Hepatocyte (in vitro differentiated cells): Measurements from ENCODE around the gene TRAFD1. TPM values are rescaled to one million over a fixed set of nuclear protein-coding genes. Genes with fewer than 3 reads are reported as not detected.
A peak's percentile ranks its signal among the peaks of the same experiment; 100 is the strongest.
"Not testable (repeated sequence)": the region's sequence is repeated elsewhere in the genome, so short reads cannot be mapped to it uniquely, and the experiment has no call there.

Experiments
- DNase-seq: peaks from one replicate; pipeline ENCODE4 v3.0.0-alpha.2; 2016; ENCODE audit warnings: low spot score
- H2AFZ ChIP-seq: fragments of 200-600 bp; sonication (generic); 2 replicates; pipeline ENCODE4 v1.6.0; 2016; ENCODE audit warnings: antibody characterized with exemption, mild to moderate bottlenecking
- H3K27ac ChIP-seq: fragments of 200-600 bp; sonication (generic); 2 replicates; pipeline ENCODE4 v1.5.1; 2016; ENCODE audit warnings: mild to moderate bottlenecking
- H3K27me3 ChIP-seq: fragments of 200-600 bp; sonication (generic); 2 replicates; pipeline ENCODE4 v1.6.1; 2016
- H3K36me3 ChIP-seq: fragments of 200-600 bp; sonication (generic); replicated peaks from 2 replicates; pipeline ENCODE4 v1.5.1; 2016; ENCODE audit warnings: low read depth; ENCODE audit not compliant: insufficient read depth
- H3K4me1 ChIP-seq: fragments of 200-600 bp; sonication (generic); 2 replicates; pipeline ENCODE4 v1.5.1; 2016; ENCODE audit warnings: mild to moderate bottlenecking, moderate library complexity; ENCODE audit not compliant: insufficient read depth
- H3K4me2 ChIP-seq: fragments of 200-600 bp; sonication (generic); 2 replicates; pipeline ENCODE4 v1.6.0; 2016
- H3K4me3 ChIP-seq: fragments of 200-600 bp; sonication (generic); 2 replicates; pipeline ENCODE4 v1.5.1; 2016; ENCODE audit warnings: mild to moderate bottlenecking
- H3K79me2 ChIP-seq: fragments of 200-600 bp; sonication (generic); 2 replicates; pipeline ENCODE4 v1.6.0; 2017; ENCODE audit warnings: mild to moderate bottlenecking
- H3K9me2 ChIP-seq: fragments of 200-600 bp; sonication (generic); replicated peaks from 2 replicates; pipeline ENCODE4 v1.6.0; 2017; ENCODE audit warnings: mild to moderate bottlenecking; ENCODE audit not compliant: insufficient read depth
- H3K9me3 ChIP-seq: fragments of 200-600 bp; sonication (generic); 2 replicates; pipeline ENCODE4 v1.5.1; 2016; ENCODE audit warnings: low read depth, mild to moderate bottlenecking
- H4K20me1 ChIP-seq: fragments of 200-600 bp; sonication (generic); 2 replicates; pipeline ENCODE4 v1.6.0; 2016; ENCODE audit warnings: mild to moderate bottlenecking; ENCODE audit not compliant: insufficient read depth, poor library complexity, severe bottlenecking
- CTCF ChIP-seq: fragments of 200-600 bp; sonication (generic); IDR thresholded peaks from 2 replicates; pipeline ENCODE4 v1.5.1; 2016; ENCODE audit warnings: antibody characterized with exemption, mild to moderate bottlenecking; ENCODE audit not compliant: poor library complexity
- EZH2 ChIP-seq: fragments of 200-600 bp; sonication (generic); IDR thresholded peaks from 2 replicates; pipeline ENCODE4 v1.6.1; 2016; ENCODE audit warnings: antibody characterized with exemption, mild to moderate bottlenecking, borderline replicate concordance
- EZH2phosphoT487 ChIP-seq: fragments of 200-600 bp; sonication (generic); IDR thresholded peaks from one replicate; pipeline ENCODE4 v1.6.1; 2018; ENCODE audit warnings: antibody characterized with exemption, mild to moderate bottlenecking, low read depth, moderate library complexity; ENCODE audit not compliant: unreplicated experiment, severe bottlenecking
- WGBS: methylation state at CpG from one replicate; pipeline ENCODE4 v1.1.6; 2016; ENCODE audit warnings: low lambda C conversion rate; ENCODE audit errors: missing lambda C conversion rate; 5-methylcytosine and 5-hydroxymethylcytosine counted together
- polyA plus RNA-seq: library from polyadenylated mRNA; unstranded; fragments of >200 nt; fragmentation: Nextera tagmentation; extraction: Ambion mirVana; gene quantifications from 2 replicates; pipeline ENCODE4 v1.2.1, GENCODE V29; 2016
- total RNA-seq: library from RNA; depleted of rRNA; stranded (reverse); fragments of >200 nt; gene quantifications from 2 replicates; pipeline ENCODE4 v1.2.3, GENCODE V29; 2014

The TRAFD1 gene
- total and polyA plus RNA-seq, 2 experiments from 2014 or later, result 37.1 to 37.3 TPM

DNA sequence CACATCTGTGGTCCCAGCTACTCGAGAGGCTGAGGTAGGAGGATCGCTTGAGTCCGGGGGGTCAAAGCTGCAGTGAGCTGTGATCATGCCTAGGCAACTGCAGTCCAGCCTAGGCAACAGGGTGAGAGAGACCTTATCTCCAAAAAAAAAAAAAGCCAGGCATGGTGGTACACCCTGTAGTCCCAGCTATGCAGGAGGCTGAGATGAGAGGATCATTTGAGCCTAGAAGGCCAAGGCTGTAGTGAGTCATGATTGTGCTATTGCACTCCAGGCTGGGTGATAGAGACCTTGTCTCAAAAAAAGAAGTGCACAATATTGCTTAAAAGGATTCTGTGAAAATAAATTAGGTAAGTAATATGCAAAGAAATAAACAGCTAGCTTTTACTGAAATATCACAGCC is 33.8 kb upstream of the TRAFD1 start:
- Histone ChIP-seq H3K4me1 (no peaks in the 10 kb centered on the region), H3K79me2 (peaks cover 63% of the 10 kb centered on the region), H3K36me3 (peaks cover 6% of the 10 kb centered on the region), H3K9me2 (no peaks in the 10 kb centered on the region), H3K4me2 (no peak overlapping the region), H3K9me3 (no peaks in the 10 kb centered on the region), H3K27me3 (no peaks in the 10 kb centered on the region), H2AFZ (no peak overlapping the region), H4K20me1 (peaks cover 10% of the 10 kb centered on the region), H3K27ac (no peak overlapping the region), H3K4me3 (no peak overlapping the region)
- 96% methylated on average over 3 of the region's 3 CpGs for WGBS
- DNase-seq, result no peak
- no peak for TF ChIP-seq CTCF
- no peak for TF ChIP-seq EZH2phosphoT487
- TF ChIP-seq EZH2, result no peak

GRCh38 chr12:112096070-112096469 is 29.3 kb upstream of the TRAFD1 start:
- no peaks in the 10 kb centered on the region for H3K4me1 ChIP-seq
- DNase-seq, result no peak
- H3K27me3 ChIP-seq, result no peaks in the 10 kb centered on the region
- no peaks in the 10 kb centered on the region for H3K36me3 ChIP-seq
- H3K4me3 ChIP-seq, result no peak overlapping the region
- H3K9me2 ChIP-seq, result no peaks in the 10 kb centered on the region
- no peak for TF ChIP-seq EZH2phosphoT487
- no peak for TF ChIP-seq EZH2
- no peak for TF ChIP-seq CTCF
- H3K27ac ChIP-seq, result peak overlapping the region; percentile 11
- H4K20me1 ChIP-seq, result peaks cover 14% of the 10 kb centered on the region
- no peak overlapping the region for H3K4me2 ChIP-seq
- no peak overlapping the region for H2AFZ ChIP-seq
- no peaks in the 10 kb centered on the region for H3K9me3 ChIP-seq
- H3K79me2 ChIP-seq, result peaks cover 94% of the 10 kb centered on the region

- no peak overlapping the region for H3K4me2 ChIP-seq
- DNase-seq, result peak; percentile 19
- TF ChIP-seq EZH2phosphoT487, result no peak
- TF ChIP-seq EZH2, result no peak
- TF ChIP-seq CTCF, result no peak
- no peak overlapping the region for H3K4me3 ChIP-seq
- H3K4me1 ChIP-seq, result no peaks in the 10 kb centered on the region
- H3K27ac ChIP-seq, result peak overlapping the region; percentile 62
- H4K20me1 ChIP-seq, result peaks cover 14% of the 10 kb centered on the region
- peaks cover 99% of the 10 kb centered on the region for H3K79me2 ChIP-seq
- no peaks in the 10 kb centered on the region for H3K27me3 ChIP-seq
- WGBS, result 72% methylated on average over 2 of the region's 2 CpGs
- no peaks in the 10 kb centered on the region for H3K9me3 ChIP-seq
- H3K9me2 ChIP-seq, result no peaks in the 10 kb centered on the region
- H2AFZ ChIP-seq, result no peak overlapping the region
- H3K36me3 ChIP-seq, result no peaks in the 10 kb centered on the region
Observed at GRCh38 chr12:112096667-112097066, 28.7 kb upstream of the TRAFD1 start.

DNA sequence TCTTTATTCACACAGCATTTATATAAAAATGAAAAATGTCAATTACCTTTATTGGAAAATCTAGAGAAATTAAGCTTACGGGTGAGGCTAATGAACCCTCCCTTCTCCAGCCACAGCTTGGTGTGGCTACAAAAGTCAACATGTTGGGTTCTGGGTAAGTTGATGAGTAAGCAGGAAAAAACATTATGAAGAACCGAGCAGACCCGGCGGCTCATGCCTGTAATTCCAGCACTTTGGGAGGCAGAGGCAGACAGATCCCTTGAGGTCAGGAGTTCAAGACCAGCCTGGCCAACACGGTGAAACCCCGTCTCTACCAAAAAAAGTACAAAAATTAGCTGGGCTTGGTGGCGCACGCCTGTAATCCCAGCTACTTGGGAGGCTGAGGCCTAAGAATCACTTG is 27.7 kb upstream of the TRAFD1 start:
- no peak overlapping the region for H3K4me2 ChIP-seq
- H3K27ac ChIP-seq, result no peak overlapping the region
- TF ChIP-seq CTCF (no peak), EZH2 (no peak), EZH2phosphoT487 (no peak)
- no peak overlapping the region for H3K4me3 ChIP-seq
- H3K4me1 ChIP-seq, result no peaks in the 10 kb centered on the region
- no peaks in the 10 kb centered on the region for H3K36me3 ChIP-seq
- H3K79me2 ChIP-seq, result peaks cover 99% of the 10 kb centered on the region
- no peaks in the 10 kb centered on the region for H3K27me3 ChIP-seq
- no peak for DNase-seq
- H3K9me3 ChIP-seq, result no peaks in the 10 kb centered on the region
- 97% methylated on average over 8 of the region's 8 CpGs for WGBS
- H3K9me2 ChIP-seq, result no peaks in the 10 kb centered on the region
- peaks cover 23% of the 10 kb centered on the region for H4K20me1 ChIP-seq
- H2AFZ ChIP-seq, result no peak overlapping the region

DNA sequence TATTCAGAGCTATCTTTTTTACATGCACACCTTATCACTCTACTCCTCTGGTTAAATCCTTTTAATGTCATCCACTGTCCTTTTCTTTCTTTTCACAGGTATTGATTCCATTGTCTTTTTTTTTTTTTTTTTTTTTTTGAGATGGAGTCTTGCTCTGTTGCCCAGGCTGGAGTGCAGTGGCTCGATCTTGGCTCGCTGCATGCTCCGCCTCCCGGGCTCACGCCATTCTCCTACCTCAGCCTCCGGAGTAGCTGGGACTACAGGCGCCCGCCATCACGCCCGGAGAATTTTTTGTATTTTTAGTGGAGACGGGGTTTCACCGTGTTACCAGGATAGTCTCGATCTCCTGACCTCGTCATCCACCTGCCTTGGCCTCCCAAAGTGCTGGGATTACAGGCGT is 24.9 kb upstream of the TRAFD1 start:
- H2AFZ ChIP-seq, DNase-seq, H3K27ac ChIP-seq, H3K4me2 ChIP-seq, H3K27me3 ChIP-seq, H3K4me3 ChIP-seq, H3K36me3 ChIP-seq, H3K9me2 ChIP-seq, H3K4me1 ChIP-seq, H3K9me3 ChIP-seq: not testable (repeated sequence)
- H4K20me1 ChIP-seq, result peaks cover 27% of the 10 kb centered on the region
- WGBS, result 96% methylated on average over 15 of the region's 15 CpGs
- peaks cover 99% of the 10 kb centered on the region for H3K79me2 ChIP-seq
